ENCODE results near the gene TRAPPC6A.

The TRAPPC6A gene

DNA sequence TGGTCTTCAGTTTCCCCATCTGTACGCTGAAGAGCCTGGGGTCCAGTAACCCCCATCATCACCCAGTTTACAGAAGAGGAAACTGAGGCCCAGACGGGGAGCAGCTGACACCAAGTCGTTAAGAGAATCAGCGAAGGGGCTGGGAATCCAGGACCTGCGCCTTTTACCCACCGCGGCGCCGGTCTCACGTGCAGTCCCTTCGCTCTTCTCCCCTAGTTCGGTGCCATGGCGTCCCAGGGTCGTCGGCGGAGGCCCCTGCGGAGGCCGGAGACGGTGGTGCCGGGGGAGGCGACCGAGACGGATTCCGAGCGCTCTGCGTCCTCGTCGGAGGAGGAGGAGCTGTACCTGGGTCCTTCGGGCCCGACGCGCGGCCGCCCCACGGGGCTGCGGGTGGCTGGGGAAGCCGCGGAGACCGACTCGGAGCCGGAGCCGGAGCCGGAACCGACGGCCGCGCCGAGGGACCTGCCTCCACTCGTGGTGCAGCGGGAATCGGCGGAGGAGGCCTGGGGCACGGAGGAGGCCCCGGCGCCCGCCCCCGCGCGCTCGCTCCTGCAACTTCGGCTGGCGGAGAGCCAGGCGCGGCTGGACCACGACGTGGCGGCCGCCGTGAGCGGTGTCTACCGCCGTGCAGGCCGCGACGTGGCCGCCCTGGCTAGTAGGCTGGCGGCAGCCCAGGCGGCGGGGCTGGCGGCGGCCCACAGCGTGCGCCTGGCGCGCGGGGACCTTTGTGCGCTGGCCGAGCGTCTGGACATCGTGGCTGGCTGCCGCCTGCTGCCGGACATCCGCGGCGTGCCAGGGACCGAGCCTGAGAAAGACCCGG lies 1.2 kb upstream of the TRAPPC6A start:
- H3K4me3 ChIP-seq (ENCODE audit: low read depth, low read length), result peak overlapping the region; percentile 79
- no peak for DNase-seq (ENCODE audit: low read depth)
- TF ChIP-seq, protein P1, sequence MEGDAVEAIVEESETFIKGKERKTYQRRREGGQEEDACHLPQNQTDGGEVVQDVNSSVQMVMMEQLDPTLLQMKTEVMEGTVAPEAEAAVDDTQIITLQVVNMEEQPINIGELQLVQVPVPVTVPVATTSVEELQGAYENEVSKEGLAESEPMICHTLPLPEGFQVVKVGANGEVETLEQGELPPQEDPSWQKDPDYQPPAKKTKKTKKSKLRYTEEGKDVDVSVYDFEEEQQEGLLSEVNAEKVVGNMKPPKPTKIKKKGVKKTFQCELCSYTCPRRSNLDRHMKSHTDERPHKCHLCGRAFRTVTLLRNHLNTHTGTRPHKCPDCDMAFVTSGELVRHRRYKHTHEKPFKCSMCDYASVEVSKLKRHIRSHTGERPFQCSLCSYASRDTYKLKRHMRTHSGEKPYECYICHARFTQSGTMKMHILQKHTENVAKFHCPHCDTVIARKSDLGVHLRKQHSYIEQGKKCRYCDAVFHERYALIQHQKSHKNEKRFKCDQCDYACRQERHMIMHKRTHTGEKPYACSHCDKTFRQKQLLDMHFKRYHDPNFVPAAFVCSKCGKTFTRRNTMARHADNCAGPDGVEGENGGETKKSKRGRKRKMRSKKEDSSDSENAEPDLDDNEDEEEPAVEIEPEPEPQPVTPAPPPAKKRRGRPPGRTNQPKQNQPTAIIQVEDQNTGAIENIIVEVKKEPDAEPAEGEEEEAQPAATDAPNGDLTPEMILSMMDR (IDR thresholded peaks at IDR 0.05; ENCODE audit: control insufficient read depth, extremely low read depth, insufficient read depth), result no peak

DNA sequence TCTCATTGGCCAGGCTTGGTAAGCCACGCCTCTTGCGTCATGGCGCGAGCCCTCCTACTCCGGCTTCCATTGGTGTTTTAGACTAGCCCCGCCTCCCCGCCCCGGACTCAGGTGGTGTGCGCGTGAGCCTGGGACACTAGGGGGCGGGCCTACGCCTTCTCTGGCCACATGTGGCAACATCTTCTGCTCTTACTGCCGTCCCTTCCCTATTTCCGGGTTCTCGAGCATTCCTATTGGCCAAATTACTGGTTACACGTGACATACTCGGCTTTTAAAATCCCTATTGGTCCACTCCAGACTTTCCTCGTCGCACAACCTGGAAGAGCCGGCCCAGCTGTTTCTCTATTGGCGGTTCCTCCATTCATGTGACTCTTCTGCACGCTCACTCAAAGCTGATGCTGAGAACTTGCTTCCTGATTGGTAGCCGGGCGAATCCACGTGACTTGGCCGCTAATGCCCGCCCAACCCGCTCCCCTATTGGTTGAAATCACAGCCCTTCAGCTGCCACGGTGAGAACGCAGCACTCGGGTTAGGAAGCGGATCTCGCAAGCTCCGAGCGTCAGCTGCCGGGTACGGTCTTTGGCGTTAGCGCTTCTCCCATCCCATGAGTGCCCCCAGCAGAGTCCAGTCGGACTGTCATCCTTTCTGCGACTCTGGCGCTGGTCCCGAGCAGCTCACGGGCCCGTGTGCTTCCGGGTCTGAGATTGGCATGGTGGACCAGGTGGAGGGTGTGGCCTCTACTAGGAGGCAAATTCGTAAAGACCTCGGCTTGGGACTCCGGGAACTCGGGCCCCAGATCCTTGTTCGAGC lies 430 bp upstream of the TRAPPC6A start, which contains the start of gene BLOC1S3:
TSS of gene BLOC1S3 (plus strand) at position 523 of the 810 bp plus-strand sequence. CDS start 513 bp downstream, outside the sequence.
- TF ChIP-seq, protein P1 (IDR thresholded peaks at IDR 0.05; ENCODE audit: control insufficient read depth, extremely low read depth, insufficient read depth), result peak; percentile 20
- peak within 1 kb of the TSS; percentile 79 for H3K4me3 ChIP-seq (ENCODE audit: low read depth, low read length)
- peak; percentile 99 for DNase-seq (ENCODE audit: low read depth)

DNA sequence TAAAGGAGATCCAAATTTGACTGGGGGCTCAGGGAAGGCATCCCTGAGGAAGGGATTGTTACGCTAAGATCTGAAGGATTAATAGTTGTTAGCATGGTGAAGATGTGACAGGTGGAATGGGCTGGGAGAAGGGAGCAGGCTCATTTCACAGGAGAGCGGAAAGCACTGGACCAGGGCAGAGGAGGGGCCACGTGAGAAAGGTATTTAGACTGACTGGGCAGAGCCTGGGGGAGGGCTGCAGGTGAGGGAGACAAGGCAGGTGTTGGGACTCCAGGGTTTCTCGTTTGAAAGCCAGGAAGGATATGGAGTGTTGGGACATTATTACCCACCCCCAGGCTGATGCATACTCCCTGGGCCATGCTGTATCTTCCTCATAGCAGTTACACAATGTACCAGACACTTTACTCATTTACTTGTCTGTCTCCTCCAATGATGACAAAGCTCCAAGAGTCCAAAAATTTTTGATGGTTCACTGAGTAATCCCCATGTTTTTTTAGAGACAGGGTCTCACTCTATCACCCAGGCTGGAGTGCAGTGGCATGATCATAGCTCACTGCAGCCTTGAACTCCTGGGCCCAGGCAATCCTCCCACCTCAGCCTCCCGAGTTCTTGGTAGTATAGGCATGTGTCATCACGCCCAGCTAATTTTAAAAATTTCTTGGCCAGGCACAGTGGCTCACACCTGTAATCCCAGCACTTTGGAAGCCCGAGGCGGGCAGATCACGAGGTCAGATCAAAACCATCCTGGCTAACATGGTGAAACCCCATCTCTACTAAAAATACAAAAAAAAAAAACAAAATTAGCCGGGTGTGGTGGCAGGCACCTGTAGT lies 2.3 kb downstream of the TRAPPC6A start:
- DNase-seq (ENCODE audit: low read depth), result no peak
- no peak overlapping the region for H3K4me3 ChIP-seq (ENCODE audit: low read depth, low read length)
- TF ChIP-seq, protein P1 (IDR thresholded peaks at IDR 0.05; ENCODE audit: control insufficient read depth, extremely low read depth, insufficient read depth), result no peak

DNA sequence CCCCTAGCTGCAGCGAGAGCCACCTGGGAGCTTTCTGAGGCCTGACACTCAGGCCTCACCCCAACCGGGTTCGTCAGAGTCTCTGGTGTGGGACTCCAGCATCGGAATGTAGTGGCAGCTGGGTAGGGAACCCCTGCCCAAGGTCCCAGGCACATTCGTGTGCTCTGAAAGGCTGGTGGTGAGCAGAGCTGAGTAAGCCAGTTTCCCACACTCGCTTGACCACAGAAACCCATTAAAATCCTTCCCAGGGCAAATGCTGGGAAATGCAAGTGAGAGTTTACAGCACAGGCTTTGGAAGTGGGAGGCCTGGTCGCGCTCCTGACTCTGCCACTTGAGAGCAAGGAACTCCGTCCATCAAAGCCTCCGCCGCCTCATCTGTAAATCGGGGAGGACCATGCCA lies 4.2 kb downstream of the TRAPPC6A start:
- no peak overlapping the region for H3K4me3 ChIP-seq (ENCODE audit: low read depth, low read length)
- TF ChIP-seq, protein P1 (IDR thresholded peaks at IDR 0.05; ENCODE audit: control insufficient read depth, extremely low read depth, insufficient read depth), result no peak
- DNase-seq (ENCODE audit: low read depth), result no peak

DNA sequence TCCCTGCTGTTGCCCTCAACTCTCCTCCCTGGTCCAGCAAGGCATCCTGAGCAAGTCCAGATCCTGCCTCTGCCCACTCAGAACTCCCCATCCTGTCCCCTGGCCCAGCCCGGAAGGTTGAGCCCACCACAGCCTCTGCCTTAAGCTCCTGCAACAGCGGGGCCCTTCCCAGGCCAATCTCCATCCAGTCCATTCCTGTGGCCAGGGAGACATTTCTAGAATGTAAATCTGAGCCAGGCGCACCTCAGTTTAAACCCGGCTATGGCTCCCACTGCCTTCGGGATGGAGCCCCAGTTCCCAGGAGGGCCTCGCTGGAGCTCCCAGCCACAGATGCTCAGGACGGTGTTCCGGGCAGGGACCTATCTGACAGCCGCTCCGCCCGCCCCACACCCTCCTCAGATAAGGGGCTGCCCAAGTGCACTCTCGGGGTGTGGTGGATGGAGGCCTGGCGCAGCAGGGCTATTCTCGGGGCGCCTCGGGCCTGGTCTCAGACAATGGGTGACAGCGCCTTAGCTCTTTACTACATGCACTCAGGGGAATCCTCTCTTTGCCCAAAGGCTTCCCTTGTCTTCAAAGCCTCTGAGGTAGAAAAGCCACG lies 5.3 kb downstream of the TRAPPC6A start:
- DNase-seq (ENCODE audit: low read depth), result no peak
- no peak overlapping the region for H3K4me3 ChIP-seq (ENCODE audit: low read depth, low read length)
- TF ChIP-seq, protein P1 (IDR thresholded peaks at IDR 0.05; ENCODE audit: control insufficient read depth, extremely low read depth, insufficient read depth), result no peak

DNA sequence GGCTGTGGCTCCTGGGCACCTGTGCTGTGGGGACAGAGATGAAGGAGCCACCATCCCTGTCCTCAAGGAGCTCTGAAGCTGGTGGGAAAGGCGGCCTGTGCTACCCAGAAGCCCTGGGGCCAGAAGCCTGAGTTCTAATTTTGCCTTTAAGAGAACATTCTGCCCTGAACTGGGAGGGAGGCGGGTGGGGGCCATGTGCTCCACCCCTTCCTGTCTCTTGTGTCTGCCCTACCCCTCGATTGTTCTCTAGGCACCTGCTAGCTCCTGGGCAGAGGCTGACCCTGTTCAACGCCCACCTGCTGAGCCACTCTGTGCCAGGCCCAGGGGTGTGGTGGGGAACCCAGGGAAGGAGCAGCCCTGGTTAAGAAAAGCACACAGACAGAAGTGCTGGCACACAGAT lies 5.9 kb downstream of the TRAPPC6A start:
- no peak overlapping the region for H3K4me3 ChIP-seq (ENCODE audit: low read depth, low read length)
- no peak for DNase-seq (ENCODE audit: low read depth)
- TF ChIP-seq, protein P1 (IDR thresholded peaks at IDR 0.05; ENCODE audit: control insufficient read depth, extremely low read depth, insufficient read depth), result no peak

Data from LNCaP clone FGC (cell line).